Stimulated activated CD4-positive, alpha-beta T cell treated with anti-CD3 and anti-CD28 coated beads, Interleukin-1b, Interleukin-23, amount 100 ng/mL, for 48 hours (primary cell): ENCODE results near the gene OLR1.
"Not testable (repeated sequence)": the region's sequence is repeated elsewhere in the genome, so short reads cannot be mapped to it uniquely, and the experiment has no call there.

Experiments
- DNase-seq: peaks from one replicate; pipeline ENCODE4 v3.0.0-alpha.2; 2020

Gene OLR1

GRCh38 chr12:10171973-10172728 lies at the start of gene OLR1:
Gene OLR1 (minus strand): TSS chr12:10172132. CDS start chr12:10172077, 55 bp downstream.
- no peak for DNase-seq

- no peak for DNase-seq
Measured at GRCh38 chr12:10220398-10221077, 48.6 kb upstream of the OLR1 start.

- DNase-seq: no peak
Measured at GRCh38 chr12:10218021-10218420, 46.1 kb upstream of the OLR1 start.

GRCh38 chr12:10215946-10216345 lies 44.0 kb upstream of the OLR1 start:
- DNase-seq: peak; percentile 17

- no peak for DNase-seq
Measured at GRCh38 chr12:10215436-10215835, 43.5 kb upstream of the OLR1 start.

GRCh38 chr12:10214895-10215267 lies 42.9 kb upstream of the OLR1 start:
- no peak for DNase-seq

GRCh38 chr12:10214136-10214894 lies 42.4 kb upstream of the OLR1 start:
- no peak for DNase-seq

GRCh38 chr12:10213168-10214135 lies 41.5 kb upstream of the OLR1 start:
- peak; percentile 75 for DNase-seq

GRCh38 chr12:10212739-10213131 lies 40.8 kb upstream of the OLR1 start, which contains the start of gene GABARAPL1:
Gene GABARAPL1 (plus strand): TSS chr12:10212877. CDS start chr12:10213130, 253 bp downstream.
- DNase-seq: peak; percentile 71

- peak; percentile 86 for DNase-seq
Measured at GRCh38 chr12:10211940-10212738, 40.2 kb upstream of the OLR1 start.

- DNase-seq: no peak
Measured at GRCh38 chr12:10211101-10211939, 39.4 kb upstream of the OLR1 start.

- no peak for DNase-seq
Measured at GRCh38 chr12:10210225-10210624, 38.3 kb upstream of the OLR1 start.

GRCh38 chr12:10207136-10207535 lies 35.2 kb upstream of the OLR1 start:
- DNase-seq: no peak

GRCh38 chr12:10205220-10205807 lies 33.4 kb upstream of the OLR1 start:
- no peak for DNase-seq

GRCh38 chr12:10204495-10204894 lies 32.6 kb upstream of the OLR1 start:
- DNase-seq: not testable (repeated sequence)

- DNase-seq: no peak
Measured at GRCh38 chr12:10197879-10198278, 25.9 kb upstream of the OLR1 start.

- no peak for DNase-seq
Measured at GRCh38 chr12:10196210-10196609, 24.3 kb upstream of the OLR1 start.

GRCh38 chr12:10194160-10194670 lies 22.3 kb upstream of the OLR1 start:
- no peak for DNase-seq

- no peak for DNase-seq
Measured at GRCh38 chr12:10191865-10192264, 19.9 kb upstream of the OLR1 start.
